NCI-H510A (cell line): ENCODE results near the gene PROB1.
"Not testable (repeated sequence)": the region's sequence is repeated elsewhere in the genome, so short reads cannot be mapped to it uniquely, and the experiment has no call there.

ENCODE experiments used
- DNase-seq: peaks from one replicate; lab custom pipeline; 2025; lab: John Stamatoyannopoulos, UW

PROB1 gene

DNA sequence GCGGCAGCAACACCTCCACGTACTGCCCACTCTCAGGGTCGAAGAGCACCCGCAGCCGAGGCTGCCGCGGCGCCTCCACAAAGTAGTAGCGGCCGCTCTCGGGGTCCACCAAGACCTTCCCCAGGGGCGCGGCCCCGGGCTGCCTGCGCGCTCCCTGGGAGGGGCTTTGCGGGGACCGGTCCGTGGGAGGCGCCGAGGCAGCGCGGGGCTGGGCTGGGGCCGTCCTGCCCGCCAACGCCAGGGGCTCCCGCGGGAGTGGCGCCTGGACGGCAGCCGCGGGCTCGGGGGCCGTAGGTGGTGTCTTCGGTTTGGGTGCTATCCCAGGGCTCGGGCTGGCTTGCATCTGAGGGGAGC is 2.6 kb downstream of the PROB1 start:
- no peak for DNase-seq

GRCh38 chr5:139391570-139392323 is 3.2 kb downstream of the PROB1 start:
- no peak for DNase-seq

- DNase-seq: no peak
Observed at GRCh38 chr5:139390639-139391569, 4.0 kb downstream of the PROB1 start.

- DNase-seq: no peak
Observed at GRCh38 chr5:139389701-139390638, 4.9 kb downstream of the PROB1 start, which contains the start of gene MZB1. TSS of gene MZB1 (minus strand) at chr5:139389913. CDS start at chr5:139389856, 57 bp downstream.

- DNase-seq: peak; percentile 62
Observed at GRCh38 chr5:139388198-139388821, 6.6 kb downstream of the PROB1 start.

DNA sequence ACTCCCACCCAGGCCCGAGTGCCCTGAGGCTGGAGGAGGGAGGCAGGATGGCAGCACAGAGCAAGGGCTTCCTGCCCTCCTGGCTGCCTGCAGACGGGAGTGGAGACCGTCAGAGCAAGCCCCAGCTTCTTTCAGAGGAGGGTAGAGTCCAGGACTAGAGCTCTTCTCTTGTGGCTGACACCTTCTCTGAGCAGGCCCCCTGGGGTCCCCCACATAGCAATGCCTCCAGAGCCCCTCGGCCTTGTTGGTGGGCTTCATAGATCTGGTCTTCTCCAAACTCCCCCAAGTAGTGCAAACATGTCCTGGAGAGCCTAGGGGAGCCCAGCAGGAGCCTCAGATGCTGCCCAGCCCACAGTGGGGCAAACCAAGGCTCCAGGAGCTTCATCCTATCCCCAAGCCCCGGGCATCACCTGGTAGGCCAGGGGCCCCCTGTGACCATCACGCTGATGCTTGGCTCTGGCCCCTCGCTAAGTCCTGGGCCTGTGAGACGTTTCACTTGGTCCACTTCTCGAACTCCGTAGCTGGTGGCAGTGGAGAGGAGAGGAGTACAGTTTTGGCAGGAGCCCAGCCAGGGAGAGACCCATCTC is 7.2 kb downstream of the PROB1 start:
- DNase-seq: no peak

DNA sequence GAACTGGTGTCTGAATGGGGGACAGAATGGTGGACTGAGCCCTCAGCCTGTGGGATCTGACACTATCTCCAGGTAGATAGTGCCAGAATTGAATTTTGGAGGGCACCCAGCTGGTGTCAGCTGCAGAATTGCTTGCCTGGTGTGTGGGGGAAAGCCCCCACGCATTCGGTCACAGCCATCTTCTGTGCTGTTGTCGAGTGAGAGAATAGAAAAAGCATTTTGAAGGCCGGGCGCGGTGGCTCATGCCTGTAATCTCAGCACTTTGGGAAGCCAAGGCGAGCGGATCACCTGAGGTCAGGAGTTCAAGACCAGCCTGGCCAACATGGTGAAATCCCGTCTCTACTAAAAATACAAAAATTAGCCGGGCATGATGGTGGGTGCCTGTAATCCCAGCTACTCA is 7.9 kb downstream of the PROB1 start:
- DNase-seq: not testable (repeated sequence)

- no peak for DNase-seq
Observed at GRCh38 chr5:139386050-139386438, 8.9 kb downstream of the PROB1 start.

DNA sequence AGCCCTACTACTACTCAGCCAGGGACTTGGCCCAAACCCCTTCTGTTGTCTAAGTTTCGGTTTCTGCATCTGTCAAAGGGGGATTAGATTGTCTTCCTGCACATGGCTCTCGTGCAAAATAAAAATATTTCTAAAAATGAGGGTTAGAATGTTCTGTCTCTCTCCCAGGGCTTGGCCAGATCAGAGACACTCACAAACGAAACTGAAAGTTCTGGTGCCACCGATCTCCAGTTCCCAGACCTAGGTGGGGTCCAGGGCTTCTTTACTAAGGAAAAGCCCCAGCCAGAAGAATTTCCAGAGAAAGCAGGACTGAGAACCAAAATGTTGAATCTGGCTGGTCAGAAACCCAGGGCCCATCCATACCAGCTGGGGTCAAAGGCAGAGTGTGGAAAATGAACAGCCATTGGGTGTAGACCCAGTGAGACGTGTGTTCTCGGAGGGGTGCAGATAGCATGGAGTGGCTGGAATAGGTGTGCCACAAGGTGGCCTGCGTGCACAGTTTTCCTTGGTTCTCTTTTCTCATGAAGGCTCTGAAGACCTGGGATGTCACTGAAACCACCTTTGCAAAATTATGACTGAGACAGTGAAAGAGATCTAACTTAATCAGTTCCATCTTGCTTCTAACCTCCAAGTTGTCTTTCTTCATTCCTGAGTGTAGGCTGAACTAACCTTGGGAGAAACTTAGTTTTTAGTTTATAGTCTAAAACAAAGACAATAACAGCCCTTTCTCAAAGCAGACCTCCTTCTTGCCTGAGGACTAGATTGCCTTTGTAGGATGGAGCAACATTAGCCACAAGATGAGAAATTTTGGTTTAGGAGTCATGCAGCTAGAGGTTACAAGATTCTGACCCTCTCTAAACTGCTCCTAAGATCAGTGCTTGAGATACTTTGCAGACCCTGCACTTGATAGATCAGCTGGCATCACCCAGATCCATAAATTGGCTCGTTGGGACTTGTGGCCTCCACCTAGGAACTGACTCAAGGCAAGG is 9.5 kb downstream of the PROB1 start:
- DNase-seq: no peak

GRCh38 chr5:139384591-139385051 is 10.3 kb downstream of the PROB1 start:
- no peak for DNase-seq

GRCh38 chr5:139383993-139384590 is 10.8 kb downstream of the PROB1 start:
- no peak for DNase-seq

- DNase-seq: no peak
Observed at GRCh38 chr5:139383275-139383992, 11.5 kb downstream of the PROB1 start, which contains the start of gene SLC23A1. TSS of gene SLC23A1 (minus strand) at chr5:139383297. CDS start at chr5:139383253, 44 bp downstream.

DNA sequence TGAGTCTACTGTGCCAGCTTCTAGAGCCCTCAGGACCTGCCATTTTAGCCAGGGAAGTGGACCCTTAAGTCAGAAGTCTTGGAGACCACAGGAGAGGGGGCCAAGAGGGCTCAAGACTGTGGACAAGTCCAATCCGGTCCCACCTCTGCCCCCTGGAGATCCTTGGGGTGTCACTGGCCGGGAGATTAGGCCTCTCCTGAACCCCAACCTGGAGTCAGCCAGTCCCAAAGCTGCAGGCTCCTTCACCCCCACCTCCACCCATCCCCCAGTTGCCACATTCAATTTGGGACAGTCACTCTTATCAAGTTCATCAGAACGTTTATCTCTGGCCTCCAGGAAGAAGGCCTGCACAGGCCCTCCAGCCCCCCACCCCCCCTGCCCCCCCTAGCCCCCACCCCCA is 12.1 kb downstream of the PROB1 start:
- DNase-seq: no peak

DNA sequence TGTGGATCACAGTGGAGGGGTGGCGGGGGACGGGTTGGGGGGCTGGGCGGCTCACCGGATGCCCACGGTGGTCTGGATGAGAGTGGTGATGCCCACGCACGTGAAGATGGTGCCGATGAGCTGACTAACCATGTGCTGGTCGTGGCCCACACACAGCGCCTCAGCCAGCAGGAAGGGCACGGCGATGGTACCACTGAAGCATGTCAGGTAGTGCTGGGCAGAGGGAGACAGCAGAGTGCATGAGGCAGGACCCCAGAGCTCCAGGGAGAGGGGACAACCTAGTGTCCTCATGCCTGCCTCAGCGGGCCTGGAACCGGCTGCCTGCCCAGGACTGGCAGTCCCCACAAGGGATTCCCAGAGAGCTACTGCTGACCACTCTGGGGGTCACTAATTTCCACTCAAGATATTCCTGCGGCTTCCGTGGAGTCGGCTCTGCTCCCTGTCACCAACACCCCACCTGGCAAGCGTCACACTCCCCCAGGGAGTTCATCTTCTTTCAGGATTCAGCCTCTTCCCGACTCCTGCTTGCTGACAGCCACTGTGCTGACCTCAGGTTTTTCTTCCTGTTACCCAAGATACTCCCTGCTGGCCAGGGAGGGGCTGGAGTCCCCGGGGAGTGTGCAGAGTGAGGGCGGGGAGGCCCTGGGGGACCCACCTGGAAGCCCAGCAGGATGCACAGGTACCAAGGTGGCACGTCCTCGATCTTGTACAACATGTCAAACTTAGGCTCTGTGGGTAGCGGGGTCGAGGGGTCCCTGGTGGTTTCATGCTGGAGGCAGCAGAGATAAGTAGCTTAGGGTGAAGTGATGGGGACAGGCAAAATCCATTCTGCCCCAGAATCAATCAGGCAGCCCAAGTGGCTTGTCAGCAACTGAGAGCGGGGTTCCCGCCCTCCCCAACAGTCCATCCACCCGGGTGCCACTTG is 12.8 kb downstream of the PROB1 start:
- no peak for DNase-seq

GRCh38 chr5:139379626-139380449 is 15.1 kb downstream of the PROB1 start:
- no peak for DNase-seq

DNA sequence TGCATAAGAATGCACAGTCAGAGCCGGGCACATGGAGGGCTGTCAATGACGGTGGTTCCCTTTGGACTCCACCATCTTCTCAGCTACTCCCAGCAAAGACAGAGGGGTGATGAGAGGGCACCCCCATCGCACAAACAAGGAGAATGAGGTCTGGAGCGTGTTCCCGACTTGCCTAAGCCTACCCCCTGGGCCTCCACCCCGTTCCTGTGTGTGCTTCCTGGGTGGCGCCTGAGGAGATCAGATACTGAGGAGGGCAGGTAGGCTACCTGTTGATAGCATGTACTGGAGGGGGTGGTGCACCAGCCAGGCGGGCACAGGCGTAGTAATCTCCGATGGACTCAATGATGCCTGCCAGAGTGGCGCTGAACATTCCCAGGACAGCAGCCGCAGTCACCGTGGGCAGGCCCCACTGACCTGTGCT is 16.0 kb downstream of the PROB1 start:
- DNase-seq: no peak
